ENCODE data around the gene EMP2.

EMP2 gene

GRCh38 chr16:10610499-10611184 is 30.2 kb upstream of the EMP2 start:
- DNase-seq (ENCODE audit: low read depth in 3 of 3): no peak

GRCh38 chr16:10609402-10609774 is 29.0 kb upstream of the EMP2 start:
- no peak for DNase-seq (ENCODE audit: low read depth in 3 of 3)

- DNase-seq (ENCODE audit: low read depth in 3 of 3): no peak
Measured at GRCh38 chr16:10608687-10609401, 28.4 kb upstream of the EMP2 start.

DNA sequence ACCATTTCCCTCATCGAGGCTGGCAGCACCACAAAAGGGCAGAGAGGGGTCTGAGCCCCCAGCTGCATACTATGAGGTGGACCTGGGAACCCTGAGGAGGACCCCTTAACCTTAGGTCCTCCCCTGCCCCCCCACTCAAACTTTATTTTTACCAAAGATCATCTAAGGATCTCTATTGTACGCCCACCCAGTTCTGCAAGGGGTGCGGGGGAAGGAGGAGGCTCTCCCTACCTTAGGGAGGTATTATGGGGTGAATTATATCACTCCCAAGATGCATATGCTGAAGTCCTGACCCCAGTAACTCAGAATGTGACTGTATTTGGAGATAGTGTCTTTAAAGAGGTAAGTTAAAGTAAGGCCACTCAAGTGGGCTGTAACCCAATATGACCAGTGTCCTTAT is 26.8 kb upstream of the EMP2 start:
- DNase-seq (ENCODE audit: low read depth in 3 of 3): no peak

- no peak for DNase-seq (ENCODE audit: low read depth in 3 of 3)
Measured at GRCh38 chr16:10606607-10607006, 26.2 kb upstream of the EMP2 start.

DNA sequence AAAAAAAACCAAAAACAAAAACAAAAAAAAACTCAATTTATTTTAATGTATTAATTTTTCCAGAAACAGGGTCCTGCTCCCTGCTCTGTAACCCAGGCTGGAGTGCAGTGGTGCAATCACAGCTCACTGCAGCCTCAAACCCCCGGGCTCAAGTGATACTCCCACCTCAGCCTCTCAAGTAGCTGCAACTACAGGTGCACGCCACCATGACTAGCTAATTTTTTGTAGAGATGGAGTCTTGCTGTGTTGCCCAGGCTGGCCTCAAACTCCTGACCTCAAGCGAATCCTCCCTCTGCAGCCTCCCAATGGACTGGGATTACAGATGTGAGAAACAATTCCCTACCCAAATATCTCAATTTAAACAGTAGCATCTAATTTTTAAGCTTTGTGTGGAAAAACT is 25.2 kb upstream of the EMP2 start:
- no peak for DNase-seq (ENCODE audit: low read depth in 3 of 3)

DNA sequence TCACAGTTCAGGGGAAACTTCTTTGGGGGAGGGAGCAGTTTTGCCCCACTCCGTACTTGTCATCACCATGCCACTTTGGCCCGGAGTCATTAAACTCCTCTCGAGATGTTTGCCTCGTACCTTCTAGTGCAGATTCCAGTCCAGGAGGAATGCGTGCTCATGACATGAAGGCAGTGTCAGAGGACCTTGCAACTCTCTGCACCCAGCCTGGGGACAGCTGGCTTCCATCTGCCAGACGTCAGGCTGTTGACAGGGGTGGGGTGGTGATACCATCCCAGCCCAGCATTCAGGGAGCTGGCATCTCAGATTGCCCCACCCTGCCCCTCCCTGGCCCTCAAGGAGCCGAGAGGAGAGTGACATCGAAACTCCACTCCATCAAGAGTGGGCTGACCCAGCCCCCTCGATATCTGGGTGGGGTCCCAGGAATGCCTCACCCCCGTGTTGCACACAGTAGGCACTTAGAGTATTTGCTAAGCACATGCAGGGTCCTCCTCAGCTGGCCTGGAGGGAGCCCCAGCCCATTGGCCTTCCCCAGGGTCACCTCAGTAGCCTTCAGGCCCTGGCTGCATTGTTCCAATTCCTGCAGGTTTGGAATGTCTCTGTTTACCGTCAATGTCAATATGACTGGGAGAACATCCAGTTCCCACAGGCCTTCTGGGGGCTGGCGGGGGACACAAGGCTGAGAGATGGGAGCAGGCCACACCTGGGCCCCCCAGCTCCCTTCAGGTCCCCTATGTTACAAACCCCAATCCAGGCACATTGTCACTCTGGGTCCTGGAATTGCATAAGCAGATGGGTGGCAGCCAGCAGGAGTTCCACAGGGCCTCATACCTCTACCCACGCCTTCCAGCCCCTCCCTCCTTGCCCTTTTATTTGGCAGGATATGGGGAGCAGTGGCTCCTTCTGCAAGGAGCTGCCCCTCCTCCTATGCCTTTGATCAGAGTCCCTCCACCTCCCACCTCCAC is 21.3 kb upstream of the EMP2 start:
- DNase-seq (ENCODE audit: low read depth in 3 of 3): no peak

DNA sequence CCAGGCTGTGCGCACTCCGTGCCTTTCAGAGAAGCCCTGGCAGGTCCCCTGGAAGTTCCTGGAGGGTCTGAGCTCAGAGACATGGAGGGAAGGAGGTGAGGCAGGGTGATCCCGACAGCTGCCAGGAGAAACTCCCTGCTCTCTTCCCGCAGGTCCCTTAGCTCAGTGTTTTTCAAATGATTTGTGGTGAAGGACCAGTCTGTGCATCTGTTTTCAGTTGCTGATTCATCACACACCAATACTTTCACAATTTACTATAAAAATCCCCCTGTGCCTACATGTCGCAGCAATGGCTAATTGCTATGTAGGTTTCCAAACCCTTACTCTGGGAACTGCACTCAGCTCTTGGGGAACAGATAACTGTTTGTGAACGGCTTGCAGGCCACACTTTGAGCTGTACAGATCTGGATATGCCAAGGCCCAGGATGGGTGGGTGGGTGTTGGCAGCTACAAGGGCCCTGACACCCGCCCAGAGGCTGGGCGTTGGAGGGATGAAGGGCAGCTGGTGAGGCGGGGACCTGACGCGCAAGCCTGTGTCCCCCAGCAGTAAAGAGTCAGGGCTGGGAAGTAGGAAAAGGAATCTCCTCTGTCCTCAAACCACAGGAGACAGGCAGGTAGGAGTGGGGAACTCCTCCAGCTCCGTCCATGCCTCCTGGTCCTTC is 20.5 kb upstream of the EMP2 start:
- no peak for DNase-seq (ENCODE audit: low read depth in 3 of 3)

- DNase-seq (ENCODE audit: low read depth in 3 of 3): no peak
Measured at GRCh38 chr16:10599626-10600025, 19.2 kb upstream of the EMP2 start.

DNA sequence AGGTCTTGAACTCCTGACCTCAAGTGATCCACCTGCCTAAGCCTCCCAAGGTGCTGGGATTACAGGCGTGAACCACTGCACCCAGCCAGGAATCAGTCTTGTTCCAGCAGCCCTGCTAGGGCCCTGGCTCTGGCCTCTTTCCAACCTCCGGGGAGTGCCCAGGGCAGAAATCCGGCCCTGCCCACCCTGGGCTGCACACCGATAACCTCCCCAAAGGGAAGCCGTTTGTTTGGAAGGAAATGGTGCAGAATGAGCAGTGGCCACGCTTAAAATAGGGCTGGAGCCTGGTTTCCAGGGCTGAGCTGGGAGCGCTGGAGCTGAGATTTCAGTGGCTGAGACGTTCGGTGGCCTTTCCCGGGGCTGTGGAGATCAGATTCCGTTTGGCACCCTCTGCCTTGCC is 17.8 kb upstream of the EMP2 start:
- no peak for DNase-seq (ENCODE audit: low read depth in 3 of 3)

DNA sequence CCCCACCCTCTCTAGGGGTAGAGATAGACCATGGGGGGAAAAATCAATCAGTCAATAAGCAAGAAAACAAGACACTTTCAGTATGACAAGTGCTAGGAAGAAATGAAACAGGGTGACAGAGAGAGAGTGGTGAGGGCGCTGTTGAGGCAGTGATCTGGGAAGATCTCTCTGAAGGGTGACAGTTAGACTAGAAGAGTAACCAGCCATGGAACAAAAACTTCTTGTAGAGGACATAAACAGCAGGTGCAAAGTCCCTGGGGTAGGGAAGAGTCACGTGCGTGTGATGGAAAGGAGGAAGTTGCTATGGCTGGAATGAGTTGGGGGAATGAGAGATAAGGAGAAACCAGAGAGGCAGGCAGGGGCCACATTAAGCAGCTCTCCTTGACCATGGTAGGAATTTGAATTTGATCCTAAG is 16.8 kb upstream of the EMP2 start:
- no peak for DNase-seq (ENCODE audit: low read depth in 3 of 3)

- no peak for DNase-seq (ENCODE audit: low read depth in 3 of 3)
Measured at GRCh38 chr16:10594312-10594950, 14.0 kb upstream of the EMP2 start.

DNA sequence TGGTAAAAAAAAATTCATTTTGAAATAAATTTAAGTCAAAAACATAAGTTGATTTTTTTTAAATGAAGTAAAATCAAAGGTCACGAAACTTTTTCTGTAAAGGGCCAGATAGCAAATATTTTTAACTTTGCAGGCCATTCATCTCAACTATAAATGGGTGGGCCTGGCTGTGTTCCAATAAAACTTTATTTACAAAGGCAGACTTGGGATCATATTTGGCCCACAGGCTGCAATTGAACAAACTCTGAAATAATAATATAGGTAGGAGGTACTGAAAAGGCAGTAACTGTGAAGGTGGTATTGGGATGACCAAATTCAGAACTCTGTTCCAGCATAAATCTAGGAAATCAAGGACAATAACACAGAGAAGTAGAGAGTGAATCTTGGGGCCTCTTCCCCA is 12.2 kb upstream of the EMP2 start:
- no peak for DNase-seq (ENCODE audit: low read depth in 3 of 3)

GRCh38 chr16:10590342-10590741 is 9.9 kb upstream of the EMP2 start:
- no peak for DNase-seq (ENCODE audit: low read depth in 3 of 3)

DNA sequence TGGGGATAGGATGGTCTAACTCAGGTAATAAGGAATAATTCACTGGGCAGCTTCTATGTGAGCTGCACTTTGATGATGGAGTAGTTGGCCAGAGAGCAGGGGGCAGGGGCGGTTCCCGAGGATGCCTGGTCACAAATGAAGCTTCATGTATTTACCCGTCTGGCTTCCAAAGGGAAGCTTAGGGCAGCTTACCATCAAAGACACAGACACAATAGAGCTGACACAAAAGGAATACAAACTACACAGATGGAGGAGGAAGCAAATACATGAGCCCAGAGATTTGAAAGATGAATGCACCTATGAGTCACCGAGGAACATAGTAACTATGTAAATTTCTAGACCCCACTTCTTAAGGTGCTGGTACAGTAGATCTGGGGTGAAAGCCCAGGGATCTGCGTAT is 8.7 kb upstream of the EMP2 start:
- no peak for DNase-seq (ENCODE audit: low read depth in 3 of 3)

- no peak for DNase-seq (ENCODE audit: low read depth in 3 of 3)
Measured at GRCh38 chr16:10587622-10588021, 7.2 kb upstream of the EMP2 start.

DNA sequence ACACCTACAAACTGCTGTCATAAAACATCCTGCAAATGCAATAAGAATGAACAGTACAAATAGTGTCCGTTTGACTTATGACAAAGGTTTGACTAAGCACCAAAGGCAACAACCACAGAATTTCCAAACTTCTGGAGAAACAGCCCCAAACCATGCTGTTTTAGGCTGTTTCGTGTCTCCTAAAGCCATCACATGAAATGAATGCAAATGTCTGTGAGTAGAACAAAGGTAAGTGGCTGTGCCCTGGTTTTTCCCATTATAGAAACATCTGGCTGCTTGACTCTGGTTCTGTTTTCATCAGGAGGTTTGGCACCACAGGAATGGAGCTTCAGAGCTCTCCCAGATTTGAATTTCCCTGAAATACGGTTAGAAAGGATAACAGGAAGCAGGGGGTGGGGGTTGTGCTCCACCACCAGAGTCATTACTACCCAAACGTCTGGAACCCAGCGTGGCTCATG is 4.6 kb upstream of the EMP2 start:
- DNase-seq (ENCODE audit: low read depth in 3 of 3): no peak

- no peak for DNase-seq (ENCODE audit: low read depth in 3 of 3)
Measured at GRCh38 chr16:10583269-10583668, 2.9 kb upstream of the EMP2 start.

GRCh38 chr16:10581507-10581906 is 1.1 kb upstream of the EMP2 start:
- no peak for DNase-seq (ENCODE audit: low read depth in 3 of 3)

DNA sequence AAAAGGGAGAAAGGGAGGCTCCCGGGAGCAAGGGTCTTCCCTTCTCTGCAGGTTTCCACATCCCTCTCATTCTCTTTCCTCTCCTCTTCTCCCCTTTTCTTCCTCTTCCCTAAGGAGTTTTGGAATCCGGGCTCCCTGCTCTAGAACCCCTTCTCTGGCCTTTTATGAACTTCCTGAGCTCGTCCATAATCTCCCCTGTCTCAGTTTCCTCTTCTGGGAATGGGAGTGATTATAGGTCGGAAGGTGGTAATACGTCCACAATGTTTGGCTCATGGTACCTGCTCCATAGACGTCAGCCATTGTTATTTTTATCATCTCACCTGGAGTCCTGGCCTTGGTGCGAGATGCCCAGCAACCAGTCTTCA is 467 bp upstream of the EMP2 start:
- DNase-seq (ENCODE audit: low read depth in 3 of 3): no peak

GRCh38 chr16:10579575-10579964 is 828 bp downstream of the EMP2 start:
- no peak for DNase-seq (ENCODE audit: low read depth in 3 of 3)
